ENCODE measurements around the gene FAM151B. TPM values are rescaled to one million over a fixed set of nuclear protein-coding genes. Genes with fewer than 3 reads are reported as not detected.
"Not testable (repeated sequence)": the region's sequence is repeated elsewhere in the genome, so short reads cannot be mapped to it uniquely, and the experiment has no call there.

The FAM151B gene
- total RNA-seq, 1 donor from 2014 or later, result 0.06 TPM

GRCh38 chr5:80466669-80467485 is 21.0 kb upstream of the FAM151B start:
- TF ChIP-seq, protein P1, sequence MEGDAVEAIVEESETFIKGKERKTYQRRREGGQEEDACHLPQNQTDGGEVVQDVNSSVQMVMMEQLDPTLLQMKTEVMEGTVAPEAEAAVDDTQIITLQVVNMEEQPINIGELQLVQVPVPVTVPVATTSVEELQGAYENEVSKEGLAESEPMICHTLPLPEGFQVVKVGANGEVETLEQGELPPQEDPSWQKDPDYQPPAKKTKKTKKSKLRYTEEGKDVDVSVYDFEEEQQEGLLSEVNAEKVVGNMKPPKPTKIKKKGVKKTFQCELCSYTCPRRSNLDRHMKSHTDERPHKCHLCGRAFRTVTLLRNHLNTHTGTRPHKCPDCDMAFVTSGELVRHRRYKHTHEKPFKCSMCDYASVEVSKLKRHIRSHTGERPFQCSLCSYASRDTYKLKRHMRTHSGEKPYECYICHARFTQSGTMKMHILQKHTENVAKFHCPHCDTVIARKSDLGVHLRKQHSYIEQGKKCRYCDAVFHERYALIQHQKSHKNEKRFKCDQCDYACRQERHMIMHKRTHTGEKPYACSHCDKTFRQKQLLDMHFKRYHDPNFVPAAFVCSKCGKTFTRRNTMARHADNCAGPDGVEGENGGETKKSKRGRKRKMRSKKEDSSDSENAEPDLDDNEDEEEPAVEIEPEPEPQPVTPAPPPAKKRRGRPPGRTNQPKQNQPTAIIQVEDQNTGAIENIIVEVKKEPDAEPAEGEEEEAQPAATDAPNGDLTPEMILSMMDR (conservative IDR thresholded peaks at IDR 0.05; ENCODE audit: low read depth, low read length), result no peak
- H3K4me3 ChIP-seq (ENCODE audit: low read depth, low read length), result no peak overlapping the region
- no peak for DNase-seq (ENCODE audit: low read depth)

DNA sequence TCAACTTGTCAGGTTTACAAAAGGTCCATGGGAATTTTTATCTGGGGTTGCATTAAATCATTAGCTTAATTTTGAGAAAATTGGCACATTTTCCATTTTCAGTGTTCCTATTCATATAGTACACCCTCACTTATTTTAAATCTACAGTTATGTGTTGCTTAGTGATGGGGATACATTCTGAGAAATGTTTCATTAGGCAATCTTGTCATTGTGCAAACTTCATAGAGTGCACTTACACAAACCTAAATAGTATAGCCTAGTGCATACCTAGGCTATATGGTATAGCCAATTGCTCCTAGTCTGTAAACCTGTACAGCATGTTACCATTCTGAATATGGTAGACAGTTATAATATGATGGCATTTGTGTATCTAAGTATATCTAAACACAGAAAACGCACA is 19.8 kb upstream of the FAM151B start:
- TF ChIP-seq, protein P1 (conservative IDR thresholded peaks at IDR 0.05; ENCODE audit: low read depth, low read length), result no peak
- H3K4me3 ChIP-seq (ENCODE audit: low read depth, low read length), result no peak overlapping the region
- DNase-seq (ENCODE audit: low read depth), result no peak

GRCh38 chr5:80470631-80471030 is 17.3 kb upstream of the FAM151B start:
- not testable (repeated sequence) for H3K4me3 ChIP-seq (ENCODE audit: low read depth, low read length); DNase-seq (ENCODE audit: low read depth)

GRCh38 chr5:80474929-80475328 is 13.0 kb upstream of the FAM151B start:
- H3K4me3 ChIP-seq (ENCODE audit: low read depth, low read length), result no peak overlapping the region
- no peak for DNase-seq (ENCODE audit: low read depth)
- TF ChIP-seq, protein P1 (conservative IDR thresholded peaks at IDR 0.05; ENCODE audit: low read depth, low read length), result no peak

- no peak for DNase-seq (ENCODE audit: low read depth)
These were observed 8.2 kb upstream of the FAM151B start for GRCh38 chr5:80479713-80480112.

GRCh38 chr5:80480354-80480753 is 7.5 kb upstream of the FAM151B start:
- H3K4me3 ChIP-seq (ENCODE audit: low read depth, low read length), result no peak overlapping the region
- no peak for DNase-seq (ENCODE audit: low read depth)
- TF ChIP-seq, protein P1 (conservative IDR thresholded peaks at IDR 0.05; ENCODE audit: low read depth, low read length), result no peak

More at GRCh38 chr5:80479713-80480112, 8.2 kb upstream of the FAM151B start:
- no peak overlapping the region for H3K4me3 ChIP-seq (ENCODE audit: low read depth, low read length)
- TF ChIP-seq, protein P1 (conservative IDR thresholded peaks at IDR 0.05; ENCODE audit: low read depth, low read length), result no peak

DNA sequence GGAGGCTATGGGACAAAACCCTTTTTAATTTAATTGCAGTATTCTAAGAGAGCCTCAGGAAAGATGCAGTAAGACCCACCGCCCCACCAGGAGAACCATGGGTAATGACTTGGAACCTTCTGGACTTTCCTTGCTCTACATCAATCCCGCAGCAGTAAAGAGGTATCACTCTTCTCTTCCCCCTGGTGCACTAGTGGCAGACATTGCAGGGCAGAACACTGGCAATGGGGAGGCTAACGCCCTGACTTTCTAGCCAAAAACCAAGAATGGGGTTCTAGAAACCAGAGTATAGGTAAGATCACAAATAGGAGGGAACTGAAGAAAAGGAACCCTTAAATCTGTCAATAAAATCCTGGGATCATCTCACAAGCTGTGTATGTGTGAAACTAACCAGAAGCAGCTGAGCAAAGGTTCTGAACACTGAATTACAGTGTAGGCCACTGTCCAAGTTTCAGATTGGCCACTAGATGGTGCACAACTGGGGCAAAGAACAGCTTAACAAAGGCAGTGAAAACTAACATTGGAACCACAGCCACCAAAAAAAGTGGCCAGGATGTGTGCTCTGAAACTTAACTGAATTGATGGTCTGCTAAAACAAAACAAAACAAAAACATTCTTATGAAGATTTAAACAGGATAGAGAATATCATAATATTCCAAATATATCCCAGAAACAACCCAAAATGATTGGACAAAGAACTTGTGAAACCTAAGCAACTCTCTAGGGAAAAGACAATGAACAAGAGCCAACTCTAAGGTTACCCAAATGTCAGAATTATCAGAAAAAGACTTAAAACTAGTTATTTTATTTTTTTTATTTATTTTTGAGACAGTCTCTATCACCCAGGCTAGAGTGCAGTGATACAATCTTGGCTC is 6.6 kb upstream of the FAM151B start:
- H3K4me3 ChIP-seq (ENCODE audit: low read depth, low read length), result no peak overlapping the region
- no peak for DNase-seq (ENCODE audit: low read depth)
- TF ChIP-seq, protein P1 (conservative IDR thresholded peaks at IDR 0.05; ENCODE audit: low read depth, low read length), result peak; percentile 96
